HG03139 (cell line): Measurements from ENCODE around the gene NINJ2.
A peak's percentile ranks its signal among the peaks of the same experiment; 100 is the strongest.
"Not testable (repeated sequence)": the region's sequence is repeated elsewhere in the genome, so short reads cannot be mapped to it uniquely, and the experiment has no call there.

ENCODE experiments used
- ATAC-seq: cut with Tn5 transposase; IDR thresholded peaks from one replicate; pipeline ENCODE4 v1.9.1; 2021; ENCODE audit not compliant: unreplicated experiment

NINJ2 gene

DNA sequence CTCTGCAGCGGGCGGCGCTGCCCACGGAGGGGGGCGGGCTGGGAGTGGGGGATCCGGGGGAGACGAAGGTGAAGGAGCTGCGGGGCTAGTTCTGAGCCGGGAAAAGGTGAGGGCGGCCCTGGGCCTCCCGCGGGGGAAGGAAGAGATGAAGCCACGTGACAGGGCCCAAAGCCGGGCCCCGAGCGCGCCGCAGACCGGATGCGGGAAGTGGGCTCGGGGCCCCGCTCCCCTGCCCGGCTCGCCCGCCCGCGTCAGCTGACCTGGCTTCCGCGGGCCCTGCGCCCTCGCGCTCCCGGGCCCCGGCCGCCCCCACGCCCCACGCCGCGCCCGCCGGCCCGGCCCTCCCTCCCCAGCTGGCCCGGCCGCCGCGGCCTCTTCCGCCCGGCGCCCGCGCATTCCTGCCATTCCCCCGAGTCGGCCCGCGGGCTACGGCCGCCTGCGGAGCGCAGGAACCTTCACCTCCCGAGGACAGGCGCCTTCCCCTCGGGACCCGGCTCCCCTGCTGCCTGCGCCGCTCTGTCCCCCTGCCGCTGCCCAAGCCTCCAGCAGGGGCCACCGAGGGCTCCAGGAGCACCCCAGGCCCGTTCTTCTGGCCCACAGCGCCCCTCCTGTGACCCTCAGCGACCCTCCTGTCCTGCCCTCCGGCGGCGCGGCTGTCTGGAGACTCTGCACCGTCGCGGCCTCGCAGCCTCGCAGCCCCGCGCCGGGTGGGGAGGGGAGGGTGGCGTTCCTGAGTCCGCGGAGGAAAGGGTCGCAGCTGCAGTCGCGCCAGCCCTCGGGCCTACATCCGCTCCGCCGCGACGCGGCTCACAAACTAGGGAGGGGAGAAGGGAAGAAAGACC lies 20.4 kb downstream of the NINJ2 start:
- ATAC-seq, result peak; percentile 66

DNA sequence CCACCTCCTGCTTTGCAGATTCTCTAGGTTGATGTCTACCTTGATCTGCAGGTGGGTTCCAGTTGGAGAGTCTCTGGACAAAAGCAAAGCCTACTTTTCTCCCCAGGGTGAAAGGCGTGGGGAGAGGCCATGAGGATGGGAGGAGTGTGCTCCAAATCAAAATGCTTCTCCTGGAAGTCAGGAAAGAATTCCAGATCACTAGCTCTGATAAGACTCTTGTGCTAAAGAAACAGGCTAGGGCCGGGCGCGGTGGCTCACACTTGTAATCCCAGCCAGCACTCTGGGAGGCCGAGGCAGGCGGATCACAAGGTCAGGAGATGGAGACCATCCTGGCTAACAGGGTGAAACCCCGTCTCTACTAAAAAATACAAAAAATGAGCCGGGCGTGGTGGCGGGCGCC lies 21.9 kb downstream of the NINJ2 start:
- ATAC-seq, result not testable (repeated sequence)

DNA sequence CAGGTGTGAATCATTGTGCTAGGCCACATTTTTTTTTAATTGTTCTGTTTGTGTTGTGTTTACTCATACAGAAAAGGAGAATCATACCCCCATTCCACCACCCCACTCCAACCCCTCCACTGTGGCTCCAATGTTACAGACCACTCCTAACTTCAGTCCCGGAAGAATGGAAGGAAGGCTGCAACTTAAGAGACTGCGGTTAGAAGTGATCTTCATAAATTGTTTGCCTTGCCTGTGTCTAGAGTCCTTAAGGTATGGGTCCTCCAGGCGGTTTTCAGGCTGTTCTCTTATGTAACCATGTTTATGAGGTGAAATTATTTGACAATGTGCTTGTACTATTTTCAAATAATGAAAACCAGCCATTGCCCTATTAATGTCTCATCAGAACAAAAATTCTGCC lies 22.5 kb downstream of the NINJ2 start:
- no peak for ATAC-seq

DNA sequence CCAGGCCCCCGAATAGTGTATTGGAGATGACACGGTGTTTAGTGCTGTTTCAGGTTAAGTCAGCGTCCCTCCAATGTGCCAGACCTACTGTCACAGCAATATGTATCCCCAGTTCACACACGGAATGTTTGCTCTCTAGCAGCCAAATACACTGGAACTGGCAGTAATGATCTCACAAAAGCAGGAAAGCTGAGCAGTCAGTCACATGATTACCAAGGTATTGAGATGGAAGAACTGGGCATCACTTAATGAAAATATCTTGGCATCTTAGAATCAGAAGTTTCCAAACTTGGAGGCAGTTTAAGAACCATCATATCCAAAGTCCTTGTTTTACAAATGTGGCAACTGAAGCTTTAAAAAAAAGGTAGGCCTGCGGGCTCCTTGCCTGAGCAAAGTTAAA lies 23.3 kb downstream of the NINJ2 start:
- ATAC-seq, result no peak

DNA sequence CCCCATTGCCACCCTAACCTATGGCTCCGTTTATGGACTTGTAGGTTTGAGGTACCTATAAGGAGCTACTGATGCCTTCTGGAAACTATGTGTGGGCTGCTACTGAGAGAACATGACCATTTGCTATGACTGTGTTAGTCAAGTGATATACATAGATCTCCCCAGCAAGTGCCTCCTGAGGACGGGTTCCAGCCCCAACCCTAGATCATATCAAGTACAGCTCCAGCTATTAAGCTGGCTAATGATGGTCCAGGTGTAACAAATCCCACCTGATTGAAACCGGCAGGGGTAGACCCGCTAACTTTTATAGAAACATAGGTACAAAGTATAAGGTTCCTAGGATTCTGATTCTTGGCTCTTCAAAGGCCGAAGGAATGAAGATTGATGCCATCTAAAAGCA lies 23.7 kb downstream of the NINJ2 start:
- ATAC-seq, result no peak

DNA sequence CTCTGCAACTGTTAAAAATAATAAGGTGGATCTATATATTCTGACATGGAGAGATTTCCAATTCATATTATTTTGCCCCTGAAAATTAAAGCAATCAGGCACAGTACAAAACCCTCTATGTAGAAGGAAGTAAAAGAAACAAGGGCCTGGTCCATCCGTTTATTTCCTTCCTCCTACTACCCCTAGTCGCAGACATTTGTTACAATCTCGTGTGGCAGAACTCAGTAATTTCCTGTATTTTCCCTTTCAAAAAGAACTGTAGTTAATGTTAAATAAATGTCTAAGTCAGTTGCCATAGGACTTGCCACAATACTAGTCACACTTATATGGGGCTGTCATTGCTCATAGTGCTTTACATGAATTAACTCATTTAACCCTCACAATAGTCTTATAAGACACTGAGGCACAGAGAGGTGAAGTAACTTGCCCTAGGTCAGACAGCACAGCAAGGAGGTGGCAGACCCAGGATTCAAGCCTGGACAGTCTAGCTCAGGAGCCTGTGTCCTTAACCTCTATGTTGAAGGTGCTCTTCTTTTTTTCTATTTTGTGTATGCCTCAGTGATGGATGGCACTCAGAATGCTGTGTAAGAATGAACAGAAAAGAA lies 24.2 kb downstream of the NINJ2 start:
- no peak for ATAC-seq

DNA sequence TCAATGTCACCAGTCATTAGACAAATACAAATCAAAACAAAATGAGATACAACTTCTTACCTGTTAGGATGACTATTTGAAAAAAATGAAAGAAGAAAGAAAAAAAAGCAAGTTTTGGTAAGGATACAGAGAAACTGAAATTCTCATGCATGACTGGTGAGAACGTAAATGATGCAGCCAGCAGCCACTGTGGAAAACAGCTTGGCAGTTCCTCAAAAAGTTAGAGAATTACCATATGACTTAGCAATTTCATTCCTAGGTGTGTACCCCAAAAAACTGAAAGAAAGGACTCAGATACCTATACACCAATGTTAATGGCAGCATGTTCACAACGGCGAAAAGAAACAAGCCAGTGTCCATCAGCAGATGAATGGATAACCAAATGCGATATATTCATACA lies 26.6 kb downstream of the NINJ2 start:
- no peak for ATAC-seq

DNA sequence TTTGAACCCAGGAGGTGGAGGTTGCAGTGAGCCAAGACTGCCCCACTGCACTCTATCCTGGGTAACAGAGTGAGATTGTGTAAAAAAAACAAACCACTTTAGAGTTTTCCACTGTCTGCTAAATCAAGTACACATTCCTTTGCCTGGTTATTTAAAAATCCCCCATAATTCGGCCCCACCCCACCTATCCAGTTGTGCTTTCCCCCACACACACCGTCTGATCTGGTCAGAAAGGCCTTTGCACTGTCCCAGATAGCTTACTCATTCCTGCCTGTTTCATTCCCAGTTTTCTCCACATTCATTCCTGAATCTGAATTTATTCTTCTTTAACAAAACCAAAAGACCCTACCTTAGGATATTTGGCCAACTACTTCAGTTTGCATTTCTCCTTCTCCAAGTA lies 29.5 kb downstream of the NINJ2 start:
- no peak for ATAC-seq

DNA sequence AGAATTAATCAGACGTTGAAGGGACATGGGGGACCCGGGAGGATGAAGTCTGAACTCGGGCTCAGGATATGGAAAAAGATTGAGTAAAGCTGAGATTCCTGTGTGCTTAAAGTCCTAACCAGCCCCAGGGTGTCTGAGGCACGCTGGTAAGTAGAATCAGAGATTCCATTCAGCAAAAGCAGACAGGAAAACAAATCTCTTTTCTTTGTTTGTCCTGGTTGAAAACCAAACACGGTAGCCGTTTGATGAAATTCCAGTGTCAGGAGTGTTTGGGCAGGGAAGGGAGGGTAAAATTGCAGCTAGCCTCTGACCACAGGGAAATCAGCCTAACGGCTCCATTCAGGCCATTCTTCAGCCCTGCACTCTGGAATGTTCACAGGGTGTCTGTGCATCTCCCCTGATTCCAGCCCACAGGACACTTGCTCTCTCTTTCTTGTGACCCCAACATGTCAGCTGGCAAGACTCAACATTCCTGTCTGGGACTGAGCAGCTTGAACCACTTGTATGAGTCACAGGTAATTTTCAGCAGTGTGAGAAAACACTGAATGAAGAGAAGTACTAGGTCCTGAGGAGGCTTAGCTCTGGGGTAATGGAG lies 31.0 kb downstream of the NINJ2 start:
- no peak for ATAC-seq

DNA sequence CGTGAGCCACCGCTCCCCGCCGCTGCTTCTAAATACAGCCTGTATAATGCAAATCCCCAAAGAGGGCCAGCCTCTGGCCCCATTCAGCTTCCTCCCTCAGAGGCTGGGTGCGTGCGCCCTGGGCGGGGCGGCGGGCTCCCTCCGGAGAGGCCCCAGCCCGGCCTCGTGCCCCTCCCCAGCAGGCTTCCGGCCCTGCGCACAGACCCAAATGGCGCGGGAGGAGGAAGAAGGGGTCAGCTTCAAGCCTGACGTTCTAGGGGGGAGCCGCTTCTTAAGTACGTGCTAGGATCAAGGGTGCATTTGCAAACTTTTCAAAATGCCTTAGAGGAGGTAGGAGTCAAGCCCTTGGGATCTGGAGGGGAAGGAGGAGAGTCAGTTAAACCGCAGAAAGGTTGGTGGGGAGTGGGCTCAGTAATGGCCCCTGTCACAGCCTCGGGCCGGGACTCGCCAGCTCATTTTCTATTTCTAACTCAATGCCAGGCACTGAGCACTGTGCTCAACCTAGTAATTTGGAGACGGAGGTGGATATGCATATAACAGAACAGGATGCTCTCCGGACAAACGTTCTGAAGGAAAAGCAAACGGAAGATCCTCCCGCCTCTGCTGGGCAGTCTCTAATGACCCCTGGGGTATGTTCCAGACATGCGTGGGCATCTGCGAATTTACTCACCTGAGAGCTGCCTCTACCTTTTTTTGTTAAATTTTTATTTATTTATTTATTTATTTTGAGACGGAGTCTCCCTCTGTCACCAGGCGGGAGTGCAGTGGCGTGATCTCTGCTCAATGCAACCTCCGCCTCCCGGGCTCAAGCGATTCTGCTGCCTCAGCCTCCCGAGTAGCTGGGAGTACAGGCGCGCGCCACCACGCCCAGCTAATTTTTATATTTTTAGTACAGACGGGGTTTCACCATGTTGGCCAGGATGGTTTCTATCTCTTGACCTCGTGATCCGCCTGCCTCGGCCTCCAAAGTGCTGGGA lies 32.3 kb downstream of the NINJ2 start:
- ATAC-seq, result peak; percentile 86

DNA sequence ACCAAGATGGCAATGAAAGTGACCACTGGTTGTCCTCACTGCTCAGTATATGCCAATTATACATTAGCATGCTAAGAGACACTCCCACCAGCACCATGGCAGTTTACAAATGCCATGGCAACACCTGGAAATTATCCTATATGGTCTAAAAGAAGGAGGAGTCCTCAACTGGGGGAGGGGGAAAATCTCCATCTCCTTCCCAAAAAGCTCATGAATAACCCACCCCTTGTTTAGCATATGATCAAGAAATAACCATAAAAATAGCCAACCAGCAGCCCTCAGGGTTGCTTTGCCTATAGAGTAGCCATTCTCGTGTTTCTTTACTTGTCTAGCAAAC lies 34.5 kb downstream of the NINJ2 start:
- ATAC-seq, result not testable (repeated sequence)

DNA sequence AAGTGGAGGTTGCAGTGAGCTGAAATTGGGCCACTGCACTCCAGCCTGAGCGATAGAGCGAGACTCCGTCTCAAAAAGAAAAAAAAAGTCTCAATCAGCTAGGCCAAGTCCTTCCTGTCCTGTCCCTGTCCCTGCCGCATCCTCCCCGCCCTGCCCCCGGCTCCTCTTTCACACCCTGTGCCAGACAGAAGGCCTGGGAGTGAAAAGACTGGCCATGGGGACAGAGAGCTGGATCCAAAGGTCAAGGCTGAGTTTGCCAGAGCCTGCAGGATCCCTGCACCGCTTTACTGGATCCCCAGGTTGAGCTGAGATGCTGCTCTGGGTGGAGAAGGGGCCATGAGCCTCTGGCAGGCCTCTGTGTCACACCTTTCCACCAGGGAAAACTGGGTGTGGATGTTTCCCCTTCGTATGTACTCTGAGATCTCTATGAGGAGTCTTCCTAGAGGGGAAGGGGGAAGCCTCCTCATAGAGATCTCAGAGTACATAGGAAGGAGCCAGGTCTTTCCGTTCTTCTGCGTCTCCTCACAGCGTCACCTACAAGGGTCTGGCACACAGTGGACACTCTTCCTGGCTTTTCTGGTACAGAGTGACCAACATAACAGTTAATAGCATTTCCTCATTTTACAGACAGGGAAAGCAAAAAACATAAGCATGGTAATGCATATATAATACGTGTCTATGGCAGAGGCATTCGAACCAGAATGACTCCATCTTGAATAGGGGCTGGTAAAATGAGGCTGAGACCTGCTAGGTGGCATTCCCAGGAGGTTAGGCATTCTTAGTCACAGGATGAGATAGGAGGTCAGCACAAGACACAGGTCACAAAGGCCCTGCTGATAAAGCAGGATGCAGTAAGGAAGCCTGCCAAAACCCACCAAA lies 35.1 kb downstream of the NINJ2 start:
- ATAC-seq, result no peak

DNA sequence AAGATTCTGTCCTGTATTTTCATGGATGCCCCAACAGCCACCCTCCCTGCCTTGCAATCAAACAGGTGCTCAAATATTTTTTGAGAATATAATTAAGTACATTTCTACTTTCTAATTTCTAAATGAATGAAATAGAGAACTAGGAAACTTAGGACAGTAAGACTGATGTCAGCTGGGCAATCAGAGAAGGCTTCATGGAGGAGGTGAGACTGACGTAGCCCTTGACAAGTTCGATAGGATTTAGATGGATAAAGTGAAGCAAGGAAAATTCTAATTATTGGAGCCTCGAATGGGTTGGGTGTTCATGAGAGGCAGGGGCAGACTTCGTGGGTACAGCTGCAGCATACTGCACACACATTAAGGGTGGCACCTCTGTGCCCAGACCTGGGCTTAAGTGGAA lies 36.0 kb downstream of the NINJ2 start:
- ATAC-seq, result no peak

DNA sequence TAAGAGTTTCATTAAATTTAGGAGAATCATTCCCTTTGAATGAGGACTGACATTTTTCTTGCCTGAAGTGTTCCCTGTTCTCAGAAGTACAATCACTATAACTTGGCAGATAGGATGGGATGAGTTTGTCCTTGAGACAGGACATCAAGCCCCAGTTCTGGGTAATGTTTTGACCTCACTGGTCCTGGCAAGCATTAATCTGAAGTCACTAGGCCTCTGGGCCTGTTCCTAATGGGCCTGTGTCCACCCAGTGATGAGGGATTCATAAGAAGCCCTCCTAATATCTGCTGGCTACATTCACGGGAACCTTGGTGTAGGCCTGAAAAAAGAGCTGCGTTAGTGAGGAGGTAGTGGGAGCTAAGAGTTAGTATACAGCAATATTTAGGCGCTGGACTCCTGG lies 37.2 kb downstream of the NINJ2 start:
- ATAC-seq, result no peak

DNA sequence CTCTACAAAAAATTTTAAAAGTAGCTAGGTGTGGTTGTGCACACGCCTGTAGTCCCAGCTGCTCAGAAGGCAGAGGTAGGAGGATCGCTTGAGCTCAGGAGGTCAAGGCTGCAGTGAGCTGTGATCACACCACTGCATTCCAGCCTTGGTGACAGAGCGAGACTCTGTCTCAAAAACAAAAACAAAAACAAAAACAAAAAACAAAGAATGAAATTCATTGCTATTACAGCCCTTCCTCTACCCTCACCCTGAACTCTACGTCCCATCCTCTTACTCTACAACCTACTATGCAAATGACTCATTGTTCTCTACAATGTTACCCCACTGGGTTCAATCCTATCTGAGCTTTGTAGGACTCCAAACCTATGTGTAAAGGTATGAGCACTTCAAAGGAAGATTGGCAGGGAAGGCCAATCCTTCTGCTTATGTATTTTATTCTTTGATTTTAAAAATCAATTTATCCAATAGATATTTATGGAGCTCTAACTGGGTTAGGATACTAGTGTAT lies 39.3 kb downstream of the NINJ2 start:
- no peak for ATAC-seq

DNA sequence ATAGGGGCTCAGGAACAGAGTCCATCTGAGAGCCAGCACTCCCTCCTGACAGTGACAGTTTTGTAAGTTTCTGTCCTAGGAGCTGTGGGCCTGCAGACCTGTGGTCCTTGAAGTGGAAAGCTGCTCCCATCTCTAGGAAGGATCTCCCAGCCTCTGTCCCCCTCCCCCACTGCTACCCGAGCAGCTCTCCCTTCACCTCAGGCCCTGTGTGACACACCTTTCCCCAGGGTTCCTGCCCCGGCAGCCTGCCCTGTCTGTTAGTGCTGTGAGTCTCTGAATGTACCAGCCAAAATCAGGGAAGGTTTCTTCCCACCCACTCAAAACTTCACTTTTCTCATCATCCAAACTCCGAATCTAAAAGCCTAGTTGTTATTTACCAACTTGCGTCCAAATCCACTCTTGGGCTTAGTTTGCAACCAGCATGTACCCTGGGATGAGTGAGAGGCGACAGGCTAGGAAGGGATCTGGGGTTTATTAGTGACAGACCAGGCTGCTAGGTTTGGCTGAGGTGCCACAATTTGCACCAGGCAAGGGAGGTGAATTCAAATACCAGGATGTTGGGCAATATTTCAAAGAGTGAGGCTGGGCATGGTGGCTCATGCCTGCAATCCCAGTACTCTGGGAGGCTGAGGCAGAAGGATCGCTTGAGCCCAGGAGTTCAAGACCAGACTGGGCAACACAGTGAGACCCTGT lies 39.9 kb downstream of the NINJ2 start:
- no peak for ATAC-seq

DNA sequence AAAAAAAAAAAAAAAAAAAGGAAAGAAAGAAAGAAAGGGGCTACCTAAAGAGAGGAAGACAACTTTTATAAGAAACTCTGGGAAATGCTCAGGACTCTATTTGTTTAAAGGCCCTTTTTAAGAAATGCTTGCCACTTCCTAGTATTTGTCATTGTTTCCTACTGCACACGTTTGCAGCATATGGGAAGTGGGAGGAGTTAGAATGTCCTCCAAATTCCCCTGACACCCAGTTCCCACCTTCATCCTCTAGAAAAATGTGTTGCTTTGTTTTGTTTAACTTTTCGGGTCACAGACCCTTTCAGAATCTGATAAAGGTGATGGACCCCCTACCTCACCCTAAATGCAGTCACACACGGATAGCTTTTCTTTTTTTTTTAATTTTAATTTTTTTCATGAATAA lies 40.8 kb downstream of the NINJ2 start:
- no peak for ATAC-seq

DNA sequence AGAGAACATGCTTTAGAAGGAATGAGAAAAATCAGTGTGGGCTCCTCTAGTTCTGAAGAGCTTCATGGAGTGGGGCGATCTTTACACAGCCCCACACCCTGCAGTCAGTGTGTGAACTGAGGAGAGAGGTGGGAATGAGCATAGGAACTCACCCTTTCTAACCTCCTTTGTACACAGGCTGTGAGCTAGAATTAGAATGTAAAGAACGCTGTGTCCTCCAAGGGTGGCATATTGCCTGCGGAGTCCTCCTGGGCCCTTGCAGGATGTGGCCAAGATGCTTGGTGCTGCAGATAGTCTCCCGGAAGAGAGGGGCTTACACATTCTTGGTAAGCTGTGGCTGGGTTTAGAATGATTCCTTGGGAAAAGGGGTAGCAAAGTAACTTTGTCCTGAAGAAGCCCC lies 43.9 kb downstream of the NINJ2 start:
- ATAC-seq, result no peak

DNA sequence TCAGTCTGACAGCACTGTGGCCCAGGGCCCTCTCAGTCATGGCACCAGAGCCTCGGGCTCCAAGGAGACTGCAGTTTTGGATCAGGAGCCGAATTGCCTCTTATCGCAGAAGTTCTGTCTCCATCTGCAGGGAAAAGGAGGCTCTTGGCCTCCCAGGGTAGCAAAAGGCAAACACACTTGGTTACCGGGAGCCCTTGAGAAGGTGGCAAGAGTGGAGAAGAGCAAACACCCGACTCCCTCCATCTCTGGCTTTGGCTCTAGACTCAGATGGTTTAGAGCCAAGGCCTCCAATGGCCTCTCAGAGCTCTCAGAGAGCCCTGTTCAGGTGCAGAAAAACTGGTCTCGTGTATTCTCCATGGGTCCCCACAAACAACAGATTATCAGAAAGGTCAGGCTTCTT lies 44.6 kb downstream of the NINJ2 start:
- no peak for ATAC-seq
